HEK293T (cell line): ENCODE measurements around the gene RIPK1.
"Not testable (repeated sequence)": the region's sequence is repeated elsewhere in the genome, so short reads cannot be mapped to it uniquely, and the experiment has no call there.

Source experiments
- CTCF ChIA-PET: fragments of 350-600 bp; formaldehyde crosslinking; extraction: SDS; loops from one replicate; lab custom pipeline; 2021; ENCODE audit warnings: antibody characterized with exemption, inconsistent platforms; lab: Yijun Ruan, JAX
- POLR2A ChIA-PET: fragments of 350-600 bp; formaldehyde crosslinking; extraction: SDS; loops from one replicate; lab custom pipeline; 2020; ENCODE audit warnings: antibody characterized with exemption, inconsistent platforms; lab: Yijun Ruan, JAX
- DNase-seq: peaks from one replicate; pipeline ENCODE4 v3.0.0; 2012; ENCODE audit warnings: mixed read lengths; ENCODE audit errors: extremely low spot score
- ARNT ChIP-seq: fragments of 450-650 bp; IDR thresholded peaks from 2 replicates; pipeline ENCODE4 v1.6.1; 2017; ENCODE audit warnings: mild to moderate bottlenecking
- BHLHE40 ChIP-seq: fragments of 450-650 bp; IDR thresholded peaks from 2 replicates; pipeline ENCODE4 v1.6.1; 2016; ENCODE audit warnings: mild to moderate bottlenecking, moderate library complexity, borderline replicate concordance
- CTBP1 ChIP-seq: fragments of 450-650 bp; IDR thresholded peaks from 2 replicates; pipeline ENCODE4 v1.6.1; 2016; ENCODE audit warnings: borderline replicate concordance
- ELF4 ChIP-seq: fragments of 450-650 bp; IDR thresholded peaks from 2 replicates; pipeline ENCODE4 v1.6.1; 2017; ENCODE audit warnings: antibody characterized with exemption
- FOXA1 ChIP-seq: fragments of 450-650 bp; IDR thresholded peaks from 2 replicates; pipeline ENCODE4 v1.6.1; 2016; ENCODE audit warnings: mild to moderate bottlenecking
- FOXK2 ChIP-seq: fragments of 450-650 bp; IDR thresholded peaks from 2 replicates; pipeline ENCODE4 v1.6.1; 2016; ENCODE audit warnings: mild to moderate bottlenecking
- FOXM1 ChIP-seq: fragments of 450-650 bp; IDR thresholded peaks from 2 replicates; pipeline ENCODE4 v1.6.1; 2017; ENCODE audit warnings: mild to moderate bottlenecking, borderline replicate concordance
- HDGF ChIP-seq: fragments of 450-650 bp; IDR thresholded peaks from 2 replicates; pipeline ENCODE4 v1.6.1; 2017; ENCODE audit warnings: antibody characterized with exemption, borderline replicate concordance
- L3MBTL2 ChIP-seq: fragments of 450-650 bp; conservative IDR thresholded peaks from 2 replicates; pipeline ENCODE4 v1.6.1; 2016; ENCODE audit warnings: mild to moderate bottlenecking
- LEF1 ChIP-seq: fragments of 450-650 bp; IDR thresholded peaks from 2 replicates; pipeline ENCODE4 v1.6.1; 2017; ENCODE audit warnings: mild to moderate bottlenecking, borderline replicate concordance
- NFRKB ChIP-seq: fragments of 450-650 bp; IDR thresholded peaks from 2 replicates; pipeline ENCODE4 v1.6.1; 2016; ENCODE audit warnings: mild to moderate bottlenecking, moderate library complexity
- PKNOX1 ChIP-seq: fragments of 450-650 bp; IDR thresholded peaks from 2 replicates; pipeline ENCODE4 v1.6.1; 2016
- SP1 ChIP-seq: fragments of 450-650 bp; IDR thresholded peaks from 2 replicates; pipeline ENCODE4 v1.6.1; 2017
- SUZ12 ChIP-seq: fragments of 450-650 bp; IDR thresholded peaks from 2 replicates; pipeline ENCODE4 v1.6.1; 2016; ENCODE audit warnings: mild to moderate bottlenecking
- TARDBP ChIP-seq: fragments of 450-650 bp; IDR thresholded peaks from 2 replicates; pipeline ENCODE4 v1.6.1; 2016
- ZNF384 ChIP-seq: fragments of 450-650 bp; IDR thresholded peaks from 2 replicates; pipeline ENCODE4 v1.6.1; 2016

Gene RIPK1

GRCh38 chr6:3136292-3137011, 68.2 kb downstream of the RIPK1 start:
- POLR2A ChIA-PET: no interaction called here
- TF ChIP-seq CTBP1 (no peak), FOXM1 (no peak), ARNT (no peak), BHLHE40 (no peak), ZNF384 (no peak), FOXK2 (no peak), PKNOX1 (no peak), ELF4 (no peak), LEF1 (no peak), FOXA1 (no peak), NFRKB (no peak), HDGF (no peak), L3MBTL2 (no peak), TARDBP (no peak), SUZ12 (no peak), SP1 (no peak)
- DNase-seq: no peak
- CTCF ChIA-PET: no interaction called here

GRCh38 chr6:3137057-3137777, 68.9 kb downstream of the RIPK1 start:
- no peak for DNase-seq
- ChIA-PET POLR2A (no interaction called here), CTCF (no interaction called here)
- TF ChIP-seq TARDBP: no peak
- TF ChIP-seq L3MBTL2: no peak
- no peak for TF ChIP-seq SP1
- no peak for TF ChIP-seq HDGF
- no peak for TF ChIP-seq NFRKB
- no peak for TF ChIP-seq PKNOX1

DNA sequence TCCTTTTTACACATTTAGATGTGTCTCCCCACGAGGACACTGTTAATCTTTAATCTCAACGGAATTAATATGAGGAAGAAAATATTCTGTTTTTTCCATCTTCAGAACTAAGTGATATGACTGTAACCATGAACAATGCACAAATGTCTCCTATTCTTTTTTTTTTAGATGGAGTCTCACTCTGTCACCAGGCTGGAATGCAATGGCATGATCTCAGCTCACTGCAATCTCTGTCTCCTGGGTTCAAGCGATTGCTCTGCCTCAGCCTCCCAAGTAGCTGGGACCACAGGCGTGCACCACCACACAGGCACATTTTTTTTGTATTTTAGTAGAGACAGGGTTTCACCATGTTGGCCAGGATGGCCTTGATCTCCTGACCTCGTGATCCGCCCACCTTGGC, 69.6 kb downstream of the RIPK1 start:
- POLR2A ChIA-PET, DNase-seq, CTCF ChIA-PET: not testable (repeated sequence)

GRCh38 chr6:3138341-3138740, 70.0 kb downstream of the RIPK1 start:
- no peak for DNase-seq
- CTCF ChIA-PET: no interaction called here

DNA sequence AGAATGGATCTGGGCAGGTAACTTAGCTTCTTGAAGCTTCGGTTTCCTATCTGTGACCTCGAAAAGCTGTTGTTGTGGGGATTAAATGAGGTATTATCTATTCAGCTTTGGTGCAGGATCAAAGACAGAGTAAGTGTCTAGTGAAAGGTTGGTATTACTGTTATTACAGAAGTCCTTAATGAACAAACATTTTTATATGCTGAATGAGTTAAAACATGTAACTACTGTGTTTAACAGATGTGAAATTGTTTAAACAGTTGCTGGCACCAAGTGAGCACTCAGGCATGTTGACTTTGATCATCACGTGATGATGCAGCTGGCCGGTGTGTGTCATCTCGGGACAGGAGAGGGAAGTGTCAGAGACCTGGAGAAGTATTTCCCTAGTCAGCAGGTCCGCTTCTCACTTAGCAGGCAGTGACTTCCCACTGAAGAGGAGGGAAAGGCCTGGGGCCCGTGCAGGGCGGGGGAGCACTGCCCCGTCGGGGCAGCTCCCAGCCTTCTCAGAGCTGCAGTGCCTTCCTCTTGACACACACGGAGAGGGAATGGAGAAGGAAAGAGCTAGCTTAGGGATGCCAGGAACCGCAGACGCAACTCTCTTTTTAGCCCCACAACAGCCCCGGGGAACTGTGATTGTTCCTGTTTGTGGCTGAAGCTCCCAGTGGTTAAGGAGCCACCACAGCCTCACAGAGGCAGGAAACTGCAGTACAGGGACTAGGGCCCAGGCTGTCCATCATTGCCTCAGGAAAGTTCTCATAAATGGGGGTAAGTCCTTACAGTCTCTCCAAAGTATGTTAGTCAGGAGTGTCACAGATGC, 71.0 kb downstream of the RIPK1 start:
- ChIA-PET CTCF (no interaction called here), POLR2A (interaction anchor here (0.7 to 1.0 kb wide), 3 partner anchors 9 to 92 kb away, joined by 3 read pairs; partner anchors contain the start of gene BPHL)
- TF ChIP-seq FOXA1 (no peak), HDGF (no peak), FOXM1 (no peak), ZNF384 (no peak), SUZ12 (no peak), NFRKB (no peak), FOXK2 (no peak), CTBP1 (no peak), BHLHE40 (no peak), ELF4 (no peak), ARNT (no peak)
- DNase-seq: no peak

More at GRCh38 chr6:3138341-3138740, 70.0 kb downstream of the RIPK1 start:
- TF ChIP-seq LEF1: no peak
- TF ChIP-seq NFRKB: no peak
- TF ChIP-seq FOXM1: no peak
- no peak for TF ChIP-seq BHLHE40
- no peak for TF ChIP-seq HDGF
- TF ChIP-seq PKNOX1: no peak
- no peak for TF ChIP-seq CTBP1
- TF ChIP-seq L3MBTL2: no peak
- TF ChIP-seq FOXK2: no peak
- no peak for TF ChIP-seq FOXA1
- TF ChIP-seq SP1: no peak
- TF ChIP-seq SUZ12: no peak
- no peak for TF ChIP-seq TARDBP
- TF ChIP-seq ZNF384: no peak
- no peak for TF ChIP-seq ARNT
- no peak for TF ChIP-seq ELF4
- POLR2A ChIA-PET: no interaction called here

DNA sequence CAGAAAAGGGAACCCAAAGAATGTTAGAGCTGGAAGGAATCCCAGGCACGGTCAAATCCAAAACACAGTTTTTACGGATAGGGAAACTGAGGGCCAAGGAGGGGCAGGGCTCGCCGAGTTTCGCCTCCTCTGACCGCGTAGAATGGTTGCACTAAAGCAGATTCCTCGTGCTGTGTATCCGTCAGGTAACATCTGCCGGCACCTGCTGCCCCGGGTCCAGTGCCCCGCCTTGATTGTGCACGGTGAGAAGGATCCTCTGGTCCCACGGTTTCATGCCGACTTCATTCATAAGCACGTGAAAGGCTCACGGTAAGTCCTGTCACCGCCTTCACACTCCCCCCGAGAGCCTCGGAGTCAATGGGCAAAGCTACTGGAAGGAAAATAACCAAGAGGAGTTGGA, 71.9 kb downstream of the RIPK1 start:
- POLR2A ChIA-PET: interaction anchor here (0.9 to 1.0 kb wide), 2 partner anchors 22 to 91 kb away, joined by 3 read pairs; partner anchors contain the start of gene BPHL
- no peak for TF ChIP-seq NFRKB
- CTCF ChIA-PET: no interaction called here
- DNase-seq: no peak
